Esophagus muscularis mucosa (tissue), 3 donors: ENCODE results near the gene TEX48.

Experiments used
- CTCF ChIP-seq, 3 experiments: fragments of 200-600 bp in 2 of 3; fragments of 450-650 bp in 1 of 3; sonication (generic) in 2 of 3; IDR thresholded peaks; one replicate each; pipeline ENCODE4 v1.5.1; 2017 to 2019; ENCODE audit warnings: antibody characterized with exemption in 3 of 3, mild to moderate bottlenecking in 2 of 3, moderate library complexity in 1 of 3
- EP300 ChIP-seq: sonication (generic); formaldehyde crosslinking; IDR thresholded peaks from one replicate; pipeline ENCODE4 v1.6.1; 2017; ENCODE audit warnings: antibody characterized with exemption

GRCh38 chr9:114621561-114621960 is 60.4 kb downstream of the TEX48 start:
- TF ChIP-seq CTCF (IDR thresholded peaks at IDR 0.05) (no peak), EP300 (no peak)
